ENCODE data around the gene SMPD1. TPM values are rescaled to one million over a fixed set of nuclear protein-coding genes. Genes with fewer than 3 reads are reported as not detected.
"Not testable (repeated sequence)": the region's sequence is repeated elsewhere in the genome, so short reads cannot be mapped to it uniquely, and the experiment has no call there.

SMPD1 gene
- total RNA-seq, 1 donor from 2014 or later: 17.7 TPM

- H3K4me3 Mint-ChIP-seq: peak overlapping the region; percentile 93
- H3K27me3 Mint-ChIP-seq (ENCODE audit: low read depth): no peaks in the 10 kb centered on the region
- H3K36me3 Mint-ChIP-seq (ENCODE audit: low read depth): no peaks in the 10 kb centered on the region
- H3K9me3 Mint-ChIP-seq: no peaks in the 10 kb centered on the region
- H3K4me1 Mint-ChIP-seq: peaks cover 23% of the 10 kb centered on the region
- no peak for TF ChIP-seq CTCF (conservative IDR thresholded peaks at IDR 0.05)
- DNase-seq (ENCODE audit: low read depth, low spot score): no peak
- H3K27ac Mint-ChIP-seq (ENCODE audit: unreplicated experiment): peak overlapping the region; percentile 57
Observed at GRCh38 chr11:6391537-6392134, 1.4 kb downstream of the SMPD1 start.

- H3K27me3 Mint-ChIP-seq (ENCODE audit: low read depth); DNase-seq (ENCODE audit: low read depth, low spot score); H3K27ac Mint-ChIP-seq (ENCODE audit: unreplicated experiment); H3K36me3 Mint-ChIP-seq (ENCODE audit: low read depth); H3K9me3 Mint-ChIP-seq: not testable (repeated sequence)
- Mint-ChIP-seq H3K4me1 (peaks cover 23% of the 10 kb centered on the region), H3K4me3 (peak overlapping the region; percentile 74)
Observed at GRCh38 chr11:6392251-6392650, 2.0 kb downstream of the SMPD1 start.

GRCh38 chr11:6393989-6394670, 3.9 kb downstream of the SMPD1 start:
- no peak for TF ChIP-seq CTCF (conservative IDR thresholded peaks at IDR 0.05)
- Mint-ChIP-seq H3K4me3 (peak overlapping the region; percentile 74), H3K4me1 (peaks cover 29% of the 10 kb centered on the region), H3K27ac (ENCODE audit: unreplicated experiment) (no peak overlapping the region), H3K36me3 (ENCODE audit: low read depth) (peaks cover 2% of the 10 kb centered on the region), H3K27me3 (ENCODE audit: low read depth) (no peaks in the 10 kb centered on the region), H3K9me3 (no peaks in the 10 kb centered on the region)
- DNase-seq (ENCODE audit: low read depth, low spot score): no peak

GRCh38 chr11:6395470-6396060, 5.3 kb downstream of the SMPD1 start:
- H3K27ac Mint-ChIP-seq (ENCODE audit: unreplicated experiment): no peak overlapping the region

GRCh38 chr11:6397156-6397555, 6.9 kb downstream of the SMPD1 start:
- Mint-ChIP-seq H3K36me3 (ENCODE audit: low read depth) (peaks cover 7% of the 10 kb centered on the region), H3K27me3 (ENCODE audit: low read depth) (no peaks in the 10 kb centered on the region), H3K27ac (ENCODE audit: unreplicated experiment) (no peak overlapping the region), H3K9me3 (no peaks in the 10 kb centered on the region), H3K4me3 (no peak overlapping the region), H3K4me1 (peaks cover 12% of the 10 kb centered on the region)
- no peak for TF ChIP-seq CTCF (conservative IDR thresholded peaks at IDR 0.05)
- no peak for DNase-seq (ENCODE audit: low read depth, low spot score)

More at GRCh38 chr11:6395470-6396060, 5.3 kb downstream of the SMPD1 start:
- no peak overlapping the region for H3K4me3 Mint-ChIP-seq
- H3K9me3 Mint-ChIP-seq: no peaks in the 10 kb centered on the region
- peaks cover 19% of the 10 kb centered on the region for H3K4me1 Mint-ChIP-seq
- no peak for TF ChIP-seq CTCF (conservative IDR thresholded peaks at IDR 0.05)
- no peak for DNase-seq (ENCODE audit: low read depth, low spot score)
- H3K36me3 Mint-ChIP-seq (ENCODE audit: low read depth): peaks cover 6% of the 10 kb centered on the region
- H3K27me3 Mint-ChIP-seq (ENCODE audit: low read depth): no peaks in the 10 kb centered on the region

GRCh38 chr11:6397636-6398035, 7.4 kb downstream of the SMPD1 start:
- Mint-ChIP-seq H3K4me3 (no peak overlapping the region), H3K36me3 (ENCODE audit: low read depth) (peaks cover 9% of the 10 kb centered on the region), H3K27me3 (ENCODE audit: low read depth) (no peaks in the 10 kb centered on the region), H3K4me1 (peaks cover 11% of the 10 kb centered on the region), H3K9me3 (no peaks in the 10 kb centered on the region), H3K27ac (ENCODE audit: unreplicated experiment) (no peak overlapping the region)
- no peak for DNase-seq (ENCODE audit: low read depth, low spot score)
- no peak for TF ChIP-seq CTCF (conservative IDR thresholded peaks at IDR 0.05)
